Measurements from ENCODE around the gene EPS8L1.

Gene EPS8L1

GRCh38 chr19:55115446-55116065, 39.9 kb downstream of the EPS8L1 start:
- peak in 1 of 2 donors; percentile 76 for DNase-seq (ENCODE audit: low read depth in 2 of 2)

DNA sequence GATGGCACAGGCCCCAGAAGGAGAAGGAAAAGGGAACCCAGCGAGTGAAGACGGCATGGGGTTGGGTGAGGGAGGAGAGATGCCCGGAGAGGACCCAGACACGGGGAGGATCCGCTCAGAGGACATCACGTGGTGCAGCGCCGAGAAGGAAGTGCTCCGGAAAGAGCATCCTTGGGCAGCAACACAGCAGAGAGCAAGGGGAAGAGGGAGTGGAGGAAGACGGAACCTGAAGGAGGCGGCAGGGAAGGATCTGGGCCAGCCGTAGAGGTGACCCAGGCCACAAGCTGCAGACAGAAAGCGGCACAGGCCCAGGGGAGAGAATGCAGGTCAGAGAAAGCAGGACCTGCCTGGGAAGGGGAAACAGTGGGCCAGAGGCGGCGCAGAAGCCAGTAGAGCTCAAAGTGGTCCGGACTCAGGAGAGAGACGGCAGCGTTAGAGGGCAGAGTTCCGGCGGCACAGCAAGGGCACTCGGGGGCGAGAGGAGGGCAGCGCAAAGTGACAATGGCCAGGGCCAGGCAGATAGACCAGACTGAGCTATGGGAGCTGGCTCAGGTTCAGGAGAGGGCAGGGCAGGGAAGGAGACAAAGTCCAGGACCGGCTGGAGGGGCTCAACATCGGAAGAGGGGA, 40.7 kb downstream of the EPS8L1 start:
- DNase-seq (ENCODE audit: low read depth in 2 of 2): peak in 1 of 2 donors; percentile 41

DNA sequence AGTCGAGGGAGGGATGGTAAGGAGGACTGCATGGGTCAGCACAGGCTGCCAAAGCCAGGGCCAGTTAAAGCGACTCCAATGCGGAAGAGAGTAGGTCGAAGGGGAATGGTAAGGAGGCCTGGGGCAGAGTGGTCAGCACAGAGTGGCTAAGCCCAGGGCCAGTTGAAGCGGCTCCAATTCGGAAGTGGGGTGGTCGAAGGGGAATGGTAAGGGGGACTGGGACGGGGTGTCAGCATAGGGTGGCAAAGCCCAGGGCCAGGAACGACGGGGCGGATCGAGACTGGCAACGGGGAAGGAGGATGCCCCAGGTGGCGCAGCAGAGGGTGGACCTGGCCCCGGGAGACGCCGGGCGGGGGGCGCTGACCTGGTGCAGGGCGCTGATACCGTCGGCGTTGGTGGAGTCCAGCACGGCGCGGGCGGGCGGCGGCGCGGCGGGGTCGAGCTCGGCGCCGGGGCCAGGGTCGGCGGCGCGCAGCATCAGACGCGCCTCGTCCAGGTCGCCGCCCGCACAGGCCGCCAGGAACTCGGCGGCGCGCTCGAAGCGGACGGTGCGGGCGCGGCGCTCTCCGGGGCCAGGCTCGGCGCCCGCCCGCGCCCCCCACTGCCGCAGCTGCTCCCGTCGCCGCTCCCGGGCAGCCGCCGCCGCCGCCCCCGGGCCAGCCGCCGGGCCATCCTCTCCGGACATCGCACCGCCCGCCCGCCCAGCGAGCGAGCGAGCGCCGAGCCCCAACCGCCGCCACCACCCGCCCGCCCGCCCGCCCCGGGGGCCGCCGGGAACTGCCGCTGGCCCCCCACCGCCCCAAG, 41.4 kb downstream of the EPS8L1 start, which contains the start of gene PPP1R12C:
PPP1R12C (minus strand) TSS at position 779 of the 804 bp plus-strand sequence; CDS start at position 685, 94 bp downstream.
- no peak for DNase-seq (ENCODE audit: low read depth in 2 of 2)

DNA sequence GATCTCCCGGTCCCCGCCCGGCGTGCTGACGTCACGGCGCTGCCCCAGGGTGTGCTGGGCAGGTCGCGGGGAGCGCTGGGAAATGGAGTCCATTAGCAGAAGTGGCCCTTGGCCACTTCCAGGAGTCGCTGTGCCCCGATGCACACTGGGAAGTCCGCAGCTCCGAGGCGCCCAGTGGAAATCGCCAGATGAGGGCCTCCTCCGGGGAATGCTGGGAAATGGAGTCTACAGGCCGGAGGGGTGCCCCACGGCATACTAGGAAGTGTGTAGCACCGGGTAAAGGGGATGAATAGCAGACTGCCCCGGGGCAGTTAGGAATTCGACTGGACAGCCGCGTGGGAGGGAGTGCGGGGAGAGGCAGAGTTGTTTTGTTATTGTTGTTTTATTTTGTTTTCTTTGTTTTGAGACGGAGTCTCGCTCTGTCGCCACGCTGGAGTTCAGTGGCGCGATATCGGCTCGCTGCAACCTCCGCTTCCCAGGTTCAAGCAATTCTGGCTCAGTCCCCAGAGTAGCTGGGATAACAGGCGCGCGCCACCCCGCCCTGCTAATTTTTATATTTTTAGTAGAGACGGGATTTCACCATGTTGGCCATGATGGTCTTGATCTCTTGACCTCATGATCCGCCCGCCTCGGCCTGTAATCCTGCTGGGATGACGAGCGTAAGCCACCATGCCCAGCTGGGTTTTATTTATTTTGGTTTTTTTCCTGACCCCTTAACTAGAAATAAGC, 42.2 kb downstream of the EPS8L1 start:
- DNase-seq (ENCODE audit: low read depth in 2 of 2): peak; percentile 93 to 96

DNA sequence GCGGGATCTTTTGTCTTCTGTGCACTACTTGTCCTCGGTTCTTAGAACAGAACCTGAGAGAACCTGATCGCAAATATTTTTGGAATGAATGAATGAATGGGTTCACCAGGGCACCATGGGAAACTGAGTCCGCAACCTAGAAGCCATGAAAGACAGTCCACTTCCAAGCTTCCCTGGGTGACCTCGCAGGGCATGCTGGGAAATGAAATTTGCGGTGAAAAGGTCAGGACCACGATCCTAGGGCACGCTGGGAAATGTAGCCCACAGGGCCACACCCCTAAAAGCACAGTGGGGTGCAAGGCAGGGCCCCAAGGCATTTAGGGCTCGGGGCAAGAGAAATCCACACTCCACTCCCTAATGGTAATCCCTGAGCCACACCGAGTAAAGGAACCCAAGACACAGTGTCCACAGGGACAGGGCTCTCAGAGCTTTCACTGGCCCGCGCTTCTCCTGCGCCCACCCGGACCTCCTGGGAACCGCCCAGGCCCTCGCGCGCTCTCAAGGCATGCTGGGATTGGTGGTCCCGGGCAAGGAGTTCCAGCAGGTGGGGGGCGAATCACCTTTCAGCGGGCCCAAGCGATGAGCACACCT, 42.8 kb downstream of the EPS8L1 start:
- no peak for DNase-seq (ENCODE audit: low read depth in 2 of 2)

- DNase-seq (ENCODE audit: low read depth in 2 of 2): no peak
Measured at GRCh38 chr19:55119053-55119452, 43.4 kb downstream of the EPS8L1 start.

DNA sequence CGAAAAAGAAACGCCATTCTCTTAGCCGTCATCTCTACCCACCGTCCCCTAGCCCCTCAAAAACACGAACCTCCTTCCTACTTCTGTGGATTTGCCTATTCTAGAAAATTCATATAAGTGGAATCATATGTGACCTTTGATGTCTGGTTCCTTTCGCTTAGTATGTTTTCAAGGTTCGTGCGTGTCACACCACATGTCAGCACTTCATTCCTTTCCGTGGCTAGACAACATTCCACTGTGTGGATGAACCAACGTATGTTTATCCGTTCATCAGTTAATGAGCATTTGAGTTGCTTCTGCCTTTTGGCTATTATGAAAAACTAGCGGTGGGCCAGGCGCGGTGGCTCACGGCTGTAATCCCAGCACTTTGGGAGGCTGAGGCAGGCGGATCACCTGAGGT, 55.8 kb downstream of the EPS8L1 start:
- DNase-seq (ENCODE audit: low read depth in 2 of 2): no peak

GRCh38 chr19:55132453-55133129, 56.9 kb downstream of the EPS8L1 start:
- no peak for DNase-seq (ENCODE audit: low read depth in 2 of 2)

DNA sequence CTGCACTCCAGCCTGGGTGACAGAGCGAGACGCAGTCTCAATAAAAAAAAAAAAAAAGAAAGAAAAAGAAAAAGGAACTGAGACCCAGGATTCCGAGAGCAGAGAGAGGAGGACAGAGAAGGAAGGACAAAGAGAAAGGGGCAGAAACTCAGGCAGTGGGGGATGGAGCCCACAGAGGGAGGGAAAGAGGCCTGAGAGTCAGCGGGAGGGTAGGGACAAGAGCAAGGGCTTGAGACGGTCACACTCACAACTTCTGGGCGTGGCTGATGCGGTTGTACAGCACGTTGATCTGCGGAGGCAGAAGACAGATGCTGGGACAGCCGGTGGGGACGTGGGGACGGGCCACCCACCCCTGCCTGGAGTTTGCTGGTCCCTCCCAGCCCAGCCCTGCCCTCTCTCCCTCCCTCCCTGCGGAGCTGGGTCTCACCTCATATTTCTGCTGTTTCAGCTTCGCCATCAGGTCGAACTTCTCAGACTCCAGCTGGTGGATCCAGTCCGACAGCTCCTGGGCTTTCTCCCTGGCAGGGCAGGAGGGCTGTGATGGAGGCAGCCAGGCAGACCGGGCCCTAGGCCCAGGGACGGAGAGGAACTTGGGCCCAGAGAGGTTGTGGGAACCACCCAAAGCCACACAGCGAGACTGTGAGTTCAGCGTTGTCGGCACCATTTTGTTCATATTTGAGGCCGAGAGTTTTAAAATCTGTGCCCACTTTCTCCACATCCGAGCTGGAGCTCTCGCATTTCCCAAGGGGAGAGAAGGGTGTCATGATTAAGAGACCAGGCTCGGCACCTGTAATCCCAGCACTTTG, 58.2 kb downstream of the EPS8L1 start:
- no peak for DNase-seq (ENCODE audit: low read depth in 2 of 2)

DNA sequence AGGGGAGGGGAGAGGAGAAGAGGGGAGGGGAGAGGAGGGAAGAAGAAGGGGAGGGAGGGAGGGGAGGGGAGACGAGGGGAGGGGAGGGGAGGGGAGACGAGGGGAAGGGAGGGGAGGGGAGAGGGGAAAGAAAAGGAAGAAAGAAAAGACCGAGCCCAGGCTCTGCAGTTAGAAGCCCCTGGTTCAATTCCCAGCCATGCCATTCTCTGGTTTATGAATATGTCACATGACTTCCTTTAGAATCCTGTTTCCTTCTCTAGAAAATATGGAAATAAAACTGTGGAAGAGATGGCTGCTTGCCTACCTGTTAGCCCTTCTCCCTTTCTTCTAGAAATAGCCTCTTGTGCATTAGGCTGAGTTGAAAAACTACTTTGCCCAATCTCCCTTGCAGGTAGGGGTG, 59.1 kb downstream of the EPS8L1 start:
- no peak for DNase-seq (ENCODE audit: low read depth in 2 of 2)

DNA sequence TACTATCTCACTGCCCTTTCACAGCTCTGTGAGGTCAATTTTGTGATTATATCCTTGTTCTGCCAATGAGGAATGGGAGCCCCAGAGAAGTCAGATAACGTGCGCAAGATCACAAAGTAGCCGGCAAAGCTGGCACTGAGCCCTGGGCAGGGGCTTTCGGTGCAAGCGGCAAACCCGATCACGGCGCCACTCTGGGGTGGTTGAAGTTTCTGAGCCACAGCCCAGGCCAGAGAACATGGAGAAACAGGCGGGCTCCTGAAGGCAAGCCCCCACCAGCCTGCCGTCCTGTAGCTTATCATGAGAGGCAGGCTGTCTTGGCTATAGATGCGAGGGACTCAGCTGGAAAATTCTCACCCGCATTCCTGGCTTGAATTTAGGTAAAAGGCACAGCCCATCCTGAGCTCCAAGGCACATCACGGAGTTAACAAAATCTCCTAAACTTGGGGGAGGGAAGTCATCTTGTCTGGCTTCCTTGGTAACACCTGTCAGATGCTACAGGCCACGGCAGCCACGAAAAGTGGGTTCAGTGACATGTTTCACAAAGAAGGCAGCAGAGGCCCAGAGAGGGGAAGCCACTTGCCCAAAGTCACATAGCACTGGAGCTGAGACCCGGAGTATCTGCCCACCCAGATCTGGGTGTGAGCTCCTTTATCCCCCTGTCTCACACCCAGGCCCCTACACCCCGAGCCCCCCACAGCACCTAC, 60.9 kb downstream of the EPS8L1 start:
- no peak for DNase-seq (ENCODE audit: low read depth in 2 of 2)

Data from stimulated activated CD4-positive, alpha-beta T cell treated with anti-CD3 and anti-CD28 coated beads, Interleukin-1b, Interleukin-23, amount 100 ng/mL, for 4 hours (primary cell).